HG02852 (cell line): Measurements from ENCODE around the gene KRTAP25-1.

Source experiments
- ATAC-seq: cut with Tn5 transposase; IDR thresholded peaks from one replicate; pipeline ENCODE4 v1.9.1; 2021; ENCODE audit warnings: mild to moderate bottlenecking, moderate library complexity; ENCODE audit not compliant: unreplicated experiment

The KRTAP25-1 gene

DNA sequence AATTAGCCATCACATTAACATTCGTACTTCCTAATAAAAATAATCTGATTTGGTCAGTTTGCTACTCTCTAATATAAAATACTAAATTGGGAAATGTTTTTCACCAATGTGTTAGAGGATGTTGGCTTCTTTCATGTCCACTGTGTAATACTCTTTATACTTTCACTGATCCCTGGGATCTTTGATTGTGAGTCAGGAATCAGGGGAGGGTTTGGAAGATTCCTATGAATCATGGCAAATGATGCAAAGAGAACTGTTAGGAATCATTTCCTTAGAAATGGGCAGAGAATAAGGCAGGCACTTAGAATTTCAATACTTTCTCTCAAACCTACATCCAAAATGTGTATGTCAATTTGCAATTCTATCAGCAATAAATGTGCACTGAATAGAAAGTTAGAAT is 37.5 kb downstream of the KRTAP25-1 start:
- ATAC-seq = no peak

DNA sequence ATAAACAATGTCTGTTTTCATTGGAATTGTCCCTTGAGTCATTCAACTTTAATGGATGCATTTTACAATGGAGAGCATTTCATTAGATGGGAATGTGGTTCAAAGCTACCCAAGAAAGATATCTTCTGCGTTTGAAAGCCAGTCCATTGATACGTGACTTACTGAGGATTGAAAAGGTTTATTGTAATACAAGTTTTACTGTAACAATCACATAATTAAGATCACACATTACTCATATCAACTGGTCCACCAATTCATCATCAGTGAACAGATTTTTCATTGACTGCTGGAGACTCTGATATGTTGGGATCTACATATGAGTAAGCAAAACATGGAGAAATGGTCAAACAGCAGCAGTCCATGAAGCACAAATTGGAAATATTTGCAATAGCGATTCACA is 39.4 kb downstream of the KRTAP25-1 start:
- no peak for ATAC-seq

- no peak for ATAC-seq
Observed at GRCh38 chr21:30248844-30249243, 40.5 kb downstream of the KRTAP25-1 start.

- ATAC-seq = no peak
Observed at GRCh38 chr21:30245061-30245460, 44.3 kb downstream of the KRTAP25-1 start.

DNA sequence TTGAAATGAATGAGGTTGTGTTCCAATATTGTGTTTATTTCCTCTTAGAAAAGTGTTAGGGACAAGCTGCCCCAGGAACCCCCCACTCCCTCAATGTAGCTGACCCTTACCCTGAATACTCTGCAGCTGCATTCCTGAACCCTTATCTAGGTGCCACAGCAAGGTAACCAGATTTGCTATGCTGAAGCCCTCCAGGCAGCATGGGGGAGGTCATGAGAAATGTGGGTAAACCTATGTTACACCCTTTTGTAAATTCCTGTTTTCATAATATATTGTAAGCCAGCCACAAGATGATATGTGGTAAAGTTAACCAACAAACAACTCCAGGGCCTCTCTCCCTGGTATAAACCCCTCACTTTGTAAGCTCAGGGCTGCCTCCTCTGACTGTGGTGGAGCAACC is 45.6 kb downstream of the KRTAP25-1 start:
- ATAC-seq = no peak

GRCh38 chr21:30240661-30241060 is 48.7 kb downstream of the KRTAP25-1 start:
- no peak for ATAC-seq
